ENCODE measurements around the gene NCOA5.

NCOA5 gene

DNA sequence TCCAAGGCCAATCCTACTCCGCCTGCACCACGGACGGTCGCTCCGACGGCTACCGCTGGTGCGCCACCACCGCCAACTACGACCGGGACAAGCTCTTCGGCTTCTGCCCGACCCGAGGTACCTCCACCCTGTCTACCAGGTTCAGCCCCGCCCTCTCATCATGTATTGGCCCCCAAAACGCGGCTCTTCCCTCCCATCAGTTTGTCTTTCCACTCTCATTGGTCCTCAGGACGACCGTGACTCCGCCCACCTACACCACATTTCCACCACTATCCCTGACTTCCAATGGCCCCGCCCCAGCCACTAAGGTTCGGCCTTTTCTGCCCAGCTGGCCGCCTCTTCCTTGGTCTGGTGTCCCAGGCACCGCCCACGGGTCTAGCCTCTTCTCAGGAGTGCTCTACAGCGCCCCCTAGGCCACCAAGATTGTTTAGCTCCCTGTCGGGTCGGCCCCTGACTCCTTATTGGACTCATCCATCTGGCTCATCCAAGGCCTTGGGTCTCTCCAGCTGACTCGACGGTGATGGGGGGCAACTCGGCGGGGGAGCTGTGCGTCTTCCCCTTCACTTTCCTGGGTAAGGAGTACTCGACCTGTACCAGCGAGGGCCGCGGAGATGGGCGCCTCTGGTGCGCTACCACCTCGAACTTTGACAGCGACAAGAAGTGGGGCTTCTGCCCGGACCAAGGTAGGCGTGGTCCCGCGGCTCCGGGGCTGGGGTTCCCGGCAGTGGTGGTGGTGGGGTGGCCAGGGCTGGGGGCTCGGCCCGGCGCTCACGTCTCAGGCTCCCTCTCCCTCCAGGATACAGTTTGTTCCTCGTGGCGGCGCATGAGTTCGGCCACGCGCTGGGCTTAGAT is 77.9 kb downstream of the NCOA5 start:
- DNase-seq = peak; percentile 57

Data from activated CD4-positive, alpha-beta T cell treated with anti-CD3 and anti-CD28 coated beads, Interleukin-10, Interleukin-2, amounts not matched to agents 100 ng/mL and 50 ng/mL, durations not matched to agents 16 hours and 8 hours (primary cell).